ENCODE measurements around the gene SLC43A3.

The SLC43A3 gene

DNA sequence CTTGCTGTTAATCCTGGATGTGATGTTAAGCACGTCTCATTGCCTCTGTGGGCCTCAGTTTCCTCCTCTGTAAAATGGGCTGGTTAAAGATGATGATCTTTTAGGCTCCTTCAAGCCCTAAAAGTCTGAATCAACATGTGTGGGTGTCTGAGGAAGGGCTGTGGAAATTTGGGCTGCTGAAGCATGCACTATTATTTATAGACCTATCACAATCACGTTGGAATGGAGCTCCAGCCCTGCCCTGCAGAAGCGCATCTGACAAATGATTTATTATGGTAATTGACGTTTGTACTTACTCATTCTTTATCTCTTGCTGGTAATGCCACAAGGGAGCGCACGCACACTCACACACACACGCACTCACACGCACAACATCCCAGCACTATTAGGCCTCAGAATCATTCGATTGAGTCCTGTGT is 68.4 kb downstream of the SLC43A3 start:
- no peak overlapping the region for H3K4me3 Mint-ChIP-seq
- no peak overlapping the region for H3K27ac Mint-ChIP-seq
- no peak for TF ChIP-seq CTCF (IDR thresholded peaks at IDR 0.05)
- peaks cover 18% of the 10 kb centered on the region for H3K27me3 Mint-ChIP-seq (ENCODE audit: low read depth, poor library complexity)
- no peak for DNase-seq
- peaks cover 49% of the 10 kb centered on the region for H3K4me1 Mint-ChIP-seq
- H3K9me3 Mint-ChIP-seq: no peaks in the 10 kb centered on the region
- no peaks in the 10 kb centered on the region for H3K36me3 Mint-ChIP-seq (ENCODE audit: low read depth)

DNA sequence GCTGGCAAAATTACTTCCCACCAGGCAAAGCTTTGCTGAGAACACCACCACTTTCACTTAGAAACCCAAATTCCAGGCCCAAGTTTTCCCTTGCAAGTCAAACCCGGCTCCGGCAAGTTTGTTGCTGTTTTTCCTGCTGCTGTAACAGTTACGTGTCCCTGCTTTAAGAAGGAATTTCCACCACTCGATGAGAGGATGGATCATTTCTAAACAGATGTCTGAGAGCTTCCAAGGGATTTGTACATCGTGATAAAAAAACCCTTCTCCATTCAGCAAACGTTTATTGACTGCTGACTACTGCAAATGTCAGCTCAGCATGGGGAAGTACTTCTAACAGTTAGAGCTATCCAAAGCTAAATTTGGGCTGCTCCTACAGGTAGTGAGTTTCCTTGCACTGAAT is 69.1 kb downstream of the SLC43A3 start:
- H3K4me1 Mint-ChIP-seq: peaks cover 56% of the 10 kb centered on the region
- H3K4me3 Mint-ChIP-seq: no peak overlapping the region
- no peaks in the 10 kb centered on the region for H3K36me3 Mint-ChIP-seq (ENCODE audit: low read depth)
- peaks cover 12% of the 10 kb centered on the region for H3K27me3 Mint-ChIP-seq (ENCODE audit: low read depth, poor library complexity)
- no peak for TF ChIP-seq CTCF (IDR thresholded peaks at IDR 0.05)
- H3K27ac Mint-ChIP-seq: no peak overlapping the region
- no peak for DNase-seq
- H3K9me3 Mint-ChIP-seq: no peaks in the 10 kb centered on the region

DNA sequence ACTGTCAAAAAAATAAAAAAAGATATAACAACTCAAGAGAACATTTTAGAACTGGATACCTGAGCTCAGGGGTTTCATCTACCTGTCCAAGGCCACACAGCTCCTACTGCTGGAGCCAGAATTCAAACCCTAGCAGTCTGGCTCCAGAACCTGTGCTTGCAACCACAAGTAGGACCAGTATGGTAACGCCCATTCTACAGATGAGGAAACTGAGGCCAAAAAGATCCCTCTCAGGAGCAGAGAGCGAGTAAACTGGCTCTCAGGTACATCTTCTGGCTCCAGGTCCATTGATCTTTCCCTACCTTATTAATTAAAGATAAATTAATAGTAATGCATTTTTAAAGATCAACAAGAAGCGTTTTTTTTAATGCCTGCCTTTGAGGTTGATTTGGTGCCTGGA is 69.6 kb downstream of the SLC43A3 start:
- Mint-ChIP-seq H3K36me3 (ENCODE audit: low read depth) (no peaks in the 10 kb centered on the region), H3K27me3 (ENCODE audit: low read depth, poor library complexity) (peaks cover 11% of the 10 kb centered on the region)

More for the DNA sequence above, 69.6 kb downstream of the SLC43A3 start:
- Mint-ChIP-seq H3K4me1 (peaks cover 62% of the 10 kb centered on the region), H3K9me3 (peaks cover 4% of the 10 kb centered on the region), H3K4me3 (no peak overlapping the region), H3K27ac (no peak overlapping the region)
- DNase-seq: no peak
- no peak for TF ChIP-seq CTCF (IDR thresholded peaks at IDR 0.05)
